Smooth muscle cell (in vitro differentiated cells): Measurements from ENCODE around the gene C1QB. TPM values are rescaled to one million over a fixed set of nuclear protein-coding genes. Genes with fewer than 3 reads are reported as not detected.
A peak's percentile ranks its signal among the peaks of the same experiment; 100 is the strongest.

Experiments used
- DNase-seq: peaks from one replicate; lab custom pipeline; 2025; ENCODE audit not compliant: unreplicated experiment; lab: John Stamatoyannopoulos, UW
- H2AFZ ChIP-seq: fragments of 200-600 bp; sonication (generic); 2 replicates; pipeline ENCODE4 v1.6.0; 2016; ENCODE audit warnings: antibody characterized with exemption, low read depth, mild to moderate bottlenecking
- H3F3A ChIP-seq: fragments of 200-600 bp; sonication (generic); 2 replicates; pipeline ENCODE4 v1.6.0; 2017; ENCODE audit warnings: antibody characterized with exemption, low read depth
- H3K27ac ChIP-seq: fragments of 200-600 bp; sonication (generic); 2 replicates; pipeline ENCODE4 v1.5.1; 2016; ENCODE audit warnings: low read depth, mild to moderate bottlenecking
- H3K27me3 ChIP-seq: fragments of 200-600 bp; sonication (generic); 2 replicates; pipeline ENCODE4 v1.6.1; 2016; ENCODE audit warnings: low read depth, mild to moderate bottlenecking
- H3K36me3 ChIP-seq: fragments of 200-600 bp; sonication (generic); 2 replicates; pipeline ENCODE4 v1.5.1; 2016; ENCODE audit warnings: low read depth
- H3K4me1 ChIP-seq: fragments of 200-600 bp; sonication (generic); 2 replicates; pipeline ENCODE4 v1.5.1; 2016; ENCODE audit warnings: low read depth
- H3K4me2 ChIP-seq: fragments of 200-600 bp; sonication (generic); 2 replicates; pipeline ENCODE4 v1.6.0; 2016; ENCODE audit warnings: mild to moderate bottlenecking
- H3K4me3 ChIP-seq: fragments of 200-600 bp; sonication (generic); 2 replicates; pipeline ENCODE4 v1.5.1; 2016; ENCODE audit warnings: mild to moderate bottlenecking
- H3K79me2 ChIP-seq: fragments of 200-600 bp; sonication (generic); 2 replicates; pipeline ENCODE4 v1.6.0; 2016; ENCODE audit warnings: low read depth, mild to moderate bottlenecking
- H3K9ac ChIP-seq: fragments of 200-600 bp; sonication (generic); 2 replicates; pipeline ENCODE4 v1.6.0; 2016; ENCODE audit warnings: low read depth
- H3K9me3 ChIP-seq: fragments of 200-600 bp; sonication (generic); replicated peaks from 2 replicates; pipeline ENCODE4 v1.5.1; 2016; ENCODE audit warnings: low read depth
- H4K20me1 ChIP-seq: fragments of 200-600 bp; sonication (generic); 2 replicates; pipeline ENCODE4 v1.6.0; 2016; ENCODE audit warnings: low read depth
- WGBS: methylation state at CpG from one replicate; pipeline ENCODE4 v1.1.7; 2016; ENCODE audit warnings: low lambda C conversion rate; 5-methylcytosine and 5-hydroxymethylcytosine counted together
- microRNA-seq: library from miRNA; unstranded; fragments of <30 nt; microRNA quantifications from one replicate; pipeline ENCODE4, GENCODE V29; 2016; ENCODE audit warnings: borderline number of aligned reads
- polyA plus RNA-seq: library from polyadenylated mRNA; unstranded; fragments of >200 nt; fragmentation: Nextera tagmentation; extraction: Ambion mirVana; gene quantifications from 2 replicates; pipeline ENCODE4 v1.2.1, GENCODE V29; 2016
- small RNA-seq: library from RNA; depleted of rRNA; stranded (forward); fragments of <200 nt; gene quantifications from one replicate; pipeline ENCODE3, GENCODE V24; 2014
- total RNA-seq: library from RNA; depleted of rRNA; stranded (reverse); fragments of >200 nt; gene quantifications from 2 replicates; pipeline ENCODE4 v1.2.3, GENCODE V29; 2014
- TF ChIP-seq, protein P1 (sequence below): fragments of 200-600 bp; sonication (generic); IDR thresholded peaks from 2 replicates; pipeline ENCODE4 v1.5.1; 2017; ENCODE audit warnings: borderline replicate concordance, mild to moderate bottlenecking, antibody characterized with exemption; ENCODE audit not compliant: insufficient read depth, poor library complexity, severe bottlenecking

C1QB gene
- total and polyA plus RNA-seq, 2 experiments from 2014 or later = not detected

DNA sequence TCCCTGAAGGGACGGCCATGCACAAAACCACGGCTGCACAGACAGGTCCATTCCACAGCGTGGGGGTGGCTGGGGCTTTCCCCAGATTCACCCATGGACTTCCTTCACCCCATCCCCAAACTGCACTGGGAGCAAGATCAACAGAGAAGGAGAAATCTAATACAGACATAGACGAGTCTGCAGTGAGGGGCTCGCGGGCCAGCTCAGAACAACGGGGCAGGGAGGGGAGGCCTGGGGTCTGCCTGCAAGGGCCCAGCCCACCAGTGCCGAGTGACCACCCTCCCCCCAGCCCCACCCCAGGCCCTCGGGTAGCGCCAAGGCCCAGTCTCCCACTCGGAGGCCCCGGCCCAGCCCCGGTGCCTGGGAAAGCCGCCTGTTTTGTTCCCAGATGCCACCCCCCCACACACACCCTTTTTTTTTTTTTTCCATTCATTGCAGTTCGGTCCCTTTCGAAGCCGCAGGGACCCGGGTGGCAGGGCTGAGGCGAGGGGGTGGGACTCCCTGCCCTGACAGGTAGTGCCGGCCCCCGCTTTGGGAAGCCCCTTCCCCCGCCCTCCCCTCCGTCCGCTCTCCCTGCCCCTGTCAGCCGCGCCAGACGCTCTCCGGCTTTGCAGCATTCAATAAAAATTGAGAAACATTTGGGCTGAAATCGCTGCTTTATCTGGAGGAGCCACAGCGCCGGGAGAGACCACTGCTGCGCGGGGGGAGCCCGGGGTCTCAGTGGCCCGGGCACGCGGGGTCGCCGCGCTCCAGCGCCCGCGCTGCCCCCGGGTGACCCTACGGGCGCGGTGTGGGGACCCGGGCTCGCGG, 57.1 kb downstream of the C1QB start:
- H3K36me3 ChIP-seq = no peaks in the 10 kb centered on the region
- H3K27ac ChIP-seq = no peak overlapping the region
- H3F3A ChIP-seq = no peaks in the 10 kb centered on the region
- H2AFZ ChIP-seq = no peak overlapping the region
- H3K79me2 ChIP-seq = no peaks in the 10 kb centered on the region
- TF ChIP-seq, protein P1, sequence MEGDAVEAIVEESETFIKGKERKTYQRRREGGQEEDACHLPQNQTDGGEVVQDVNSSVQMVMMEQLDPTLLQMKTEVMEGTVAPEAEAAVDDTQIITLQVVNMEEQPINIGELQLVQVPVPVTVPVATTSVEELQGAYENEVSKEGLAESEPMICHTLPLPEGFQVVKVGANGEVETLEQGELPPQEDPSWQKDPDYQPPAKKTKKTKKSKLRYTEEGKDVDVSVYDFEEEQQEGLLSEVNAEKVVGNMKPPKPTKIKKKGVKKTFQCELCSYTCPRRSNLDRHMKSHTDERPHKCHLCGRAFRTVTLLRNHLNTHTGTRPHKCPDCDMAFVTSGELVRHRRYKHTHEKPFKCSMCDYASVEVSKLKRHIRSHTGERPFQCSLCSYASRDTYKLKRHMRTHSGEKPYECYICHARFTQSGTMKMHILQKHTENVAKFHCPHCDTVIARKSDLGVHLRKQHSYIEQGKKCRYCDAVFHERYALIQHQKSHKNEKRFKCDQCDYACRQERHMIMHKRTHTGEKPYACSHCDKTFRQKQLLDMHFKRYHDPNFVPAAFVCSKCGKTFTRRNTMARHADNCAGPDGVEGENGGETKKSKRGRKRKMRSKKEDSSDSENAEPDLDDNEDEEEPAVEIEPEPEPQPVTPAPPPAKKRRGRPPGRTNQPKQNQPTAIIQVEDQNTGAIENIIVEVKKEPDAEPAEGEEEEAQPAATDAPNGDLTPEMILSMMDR = no peak
- peak overlapping the region; percentile 50 for H3K4me3 ChIP-seq
- peak overlapping the region; percentile 90 for H3K4me2 ChIP-seq
- peaks cover 54% of the 10 kb centered on the region for H3K27me3 ChIP-seq
- DNase-seq = peak; percentile 44
- no peaks in the 10 kb centered on the region for H3K9me3 ChIP-seq
- H4K20me1 ChIP-seq = no peaks in the 10 kb centered on the region
- H3K4me1 ChIP-seq = peaks cover 8% of the 10 kb centered on the region
- no peak overlapping the region for H3K9ac ChIP-seq
- WGBS = 11% methylated on average over 29 of the region's 50 CpGs

DNA sequence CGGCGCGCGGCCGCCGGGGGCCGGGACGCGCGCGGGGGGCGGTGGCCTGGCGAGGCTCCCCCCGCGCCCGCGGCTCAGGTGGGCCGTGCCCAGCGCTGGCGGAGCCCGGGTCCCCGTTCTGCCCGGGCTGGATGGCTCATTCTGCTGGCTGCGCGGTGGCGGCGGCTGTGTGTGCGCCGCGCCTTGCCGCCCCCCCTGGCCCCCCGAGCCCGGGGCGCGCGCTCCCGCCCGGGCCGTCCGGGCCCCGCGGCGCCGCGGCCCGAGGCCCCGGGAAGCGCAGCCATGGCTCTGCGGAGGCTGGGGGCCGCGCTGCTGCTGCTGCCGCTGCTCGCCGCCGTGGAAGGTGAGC, 57.6 kb downstream of the C1QB start, which contains the start of gene EPHB2:
TSS of gene EPHB2 (plus strand) at position 139 of the 349 bp plus-strand sequence. CDS start at position 283, 144 bp downstream.
- Histone ChIP-seq H3K4me1 (peaks cover 8% of the 10 kb centered on the region), H4K20me1 (no peaks in the 10 kb centered on the region), H3K27ac (no peak within 1 kb of the TSS), H3K4me2 (peak within 1 kb of the TSS; percentile 90), H3K36me3 (no peaks in the 10 kb centered on the region), H3F3A (no peaks in the 10 kb centered on the region), H3K9me3 (no peaks in the 10 kb centered on the region), H2AFZ (no peak within 1 kb of the TSS), H3K9ac (no peak within 1 kb of the TSS), H3K4me3 (peak within 1 kb of the TSS; percentile 50), H3K27me3 (peaks cover 55% of the 10 kb centered on the region), H3K79me2 (no peaks in the 10 kb centered on the region)
- peak; percentile 44 for DNase-seq
- 2% methylated on average over 17 of the region's 55 CpGs for WGBS
- TF ChIP-seq, protein P1 = no peak

DNA sequence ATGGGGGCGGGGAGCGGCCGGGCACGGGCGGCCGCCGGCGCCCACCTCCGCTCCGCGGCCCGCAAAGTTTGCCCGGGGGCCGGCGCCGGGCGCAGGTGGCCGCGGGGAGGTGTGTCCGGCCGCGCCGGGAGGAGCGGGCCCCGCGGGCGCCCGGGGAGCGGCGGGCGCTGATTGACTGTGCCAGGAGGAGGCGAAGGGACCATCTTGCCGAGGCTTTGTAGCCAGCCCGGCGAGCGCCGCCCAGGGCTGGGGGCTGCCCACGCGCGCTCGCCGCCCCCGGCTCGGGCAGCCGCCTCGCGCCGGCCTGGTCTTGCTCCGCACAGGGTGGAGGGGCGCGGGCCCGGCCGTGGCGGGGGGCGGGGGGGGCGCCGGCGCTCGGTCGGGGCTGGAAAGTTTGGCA, 58.0 kb downstream of the C1QB start:
- Histone ChIP-seq H3K9me3 (no peaks in the 10 kb centered on the region), H3K4me1 (peaks cover 8% of the 10 kb centered on the region), H3K4me3 (peak overlapping the region; percentile 46), H3K4me2 (peak overlapping the region; percentile 86), H3F3A (no peaks in the 10 kb centered on the region), H4K20me1 (no peaks in the 10 kb centered on the region), H3K36me3 (no peaks in the 10 kb centered on the region), H3K27ac (no peak overlapping the region), H3K27me3 (peaks cover 55% of the 10 kb centered on the region), H2AFZ (no peak overlapping the region), H3K79me2 (no peaks in the 10 kb centered on the region), H3K9ac (no peak overlapping the region)
- WGBS = 1% methylated on average over 22 of the region's 60 CpGs
- no peak for DNase-seq
- TF ChIP-seq, protein P1 = no peak

Small RNA genes within 50 kb of the gene (microRNA-seq; reads per million reads assigned to microRNA genes)
- gene MIR6127 = not detected

Small RNA genes within 50 kb of the gene (small RNA-seq; reads per million reads assigned to genes)
- not detected for gene MIR6127

Other genes starting within 250 kb of the C1QB start
- 10.9 and 14.6 TPM in 2 replicates for gene ZBTB40, start 201.4 kb upstream of the C1QB start, total RNA-seq
- 3.8 and 4.1 TPM in 2 replicates for gene ZBTB40, start 201.4 kb upstream of the C1QB start, polyA plus RNA-seq
- not detected in 2 replicates for gene EPHA8, start 89.7 kb upstream of the C1QB start, total RNA-seq
- not detected in 2 replicates for gene EPHA8, start 89.7 kb upstream of the C1QB start, polyA plus RNA-seq
- gene C1QA, start 16.6 kb upstream of the C1QB start, total RNA-seq = not detected in 2 replicates
- gene C1QA, start 16.6 kb upstream of the C1QB start, polyA plus RNA-seq = not detected in 2 replicates
- gene C1QC, start 9.6 kb upstream of the C1QB start, total RNA-seq = not detected in 2 replicates
- gene C1QC, start 9.6 kb upstream of the C1QB start, polyA plus RNA-seq = not detected in 2 replicates
- 1.8 and 6.7 TPM in 2 replicates for gene EPHB2, start 57.6 kb downstream of the C1QB start, total RNA-seq
- 1.1 and 2.7 TPM in 2 replicates for gene EPHB2, start 57.6 kb downstream of the C1QB start, polyA plus RNA-seq